MM.1S (cell line): ENCODE measurements around the gene EML6.

Source experiments
- CTCF ChIP-seq: fragments of 300-600 bp; sonication (generic); IDR thresholded peaks from 2 replicates; pipeline ENCODE4 v1.5.1; 2016; ENCODE audit warnings: antibody characterized with exemption, low read length, mixed read lengths
- EZH2 ChIP-seq: fragments of 300-600 bp; sonication (generic); optimal IDR thresholded peaks from 2 replicates; pipeline ENCODE3; 2017; ENCODE audit warnings: low read depth, mild to moderate bottlenecking, antibody characterized with exemption, low read length, mixed read lengths
- EZH2phosphoT487 ChIP-seq: fragments of 300-600 bp; sonication (generic); IDR thresholded peaks from 2 replicates; pipeline ENCODE4 v1.6.1; 2018; ENCODE audit warnings: antibody characterized with exemption, low read length

DNA sequence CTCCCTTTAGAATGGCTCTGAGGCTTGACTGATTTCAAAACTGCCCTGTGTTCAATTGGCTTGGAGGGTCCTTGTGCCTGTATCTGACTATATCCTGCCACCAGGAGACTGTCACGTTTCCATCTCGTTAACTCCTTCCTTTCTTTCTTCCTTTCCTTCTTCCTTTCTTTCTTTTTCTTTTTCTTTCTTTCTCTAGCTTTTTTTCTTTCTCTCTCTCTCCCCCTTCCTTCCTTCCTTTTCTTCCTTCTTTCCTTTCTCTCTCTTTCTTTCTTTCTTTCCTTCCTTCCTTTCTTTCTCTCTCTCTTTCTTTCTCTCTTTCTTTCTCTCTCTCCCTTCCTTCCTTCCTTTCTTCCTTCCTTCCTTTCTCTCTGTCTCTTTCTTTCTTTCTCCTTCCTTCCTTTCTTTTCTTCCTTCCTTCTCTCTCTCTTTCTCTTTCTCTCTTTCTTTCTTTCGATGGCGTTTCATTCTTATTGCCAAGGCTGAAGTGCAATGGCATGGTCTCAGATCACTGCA lies 38.1 kb upstream of the EML6 start:
- TF ChIP-seq CTCF = no peak
- no peak for TF ChIP-seq EZH2
- no peak for TF ChIP-seq EZH2phosphoT487
